ENCODE measurements around the gene GLG1. TPM values are rescaled to one million over a fixed set of nuclear protein-coding genes. Genes with fewer than 3 reads are reported as not detected.
A peak's percentile ranks its signal among the peaks of the same experiment; 100 is the strongest.

Gene GLG1
- total RNA-seq, 1 donor, result 119 TPM

GRCh38 chr16:74625500-74626350 lies 18.8 kb upstream of the GLG1 start:
- TF ChIP-seq, protein P1, sequence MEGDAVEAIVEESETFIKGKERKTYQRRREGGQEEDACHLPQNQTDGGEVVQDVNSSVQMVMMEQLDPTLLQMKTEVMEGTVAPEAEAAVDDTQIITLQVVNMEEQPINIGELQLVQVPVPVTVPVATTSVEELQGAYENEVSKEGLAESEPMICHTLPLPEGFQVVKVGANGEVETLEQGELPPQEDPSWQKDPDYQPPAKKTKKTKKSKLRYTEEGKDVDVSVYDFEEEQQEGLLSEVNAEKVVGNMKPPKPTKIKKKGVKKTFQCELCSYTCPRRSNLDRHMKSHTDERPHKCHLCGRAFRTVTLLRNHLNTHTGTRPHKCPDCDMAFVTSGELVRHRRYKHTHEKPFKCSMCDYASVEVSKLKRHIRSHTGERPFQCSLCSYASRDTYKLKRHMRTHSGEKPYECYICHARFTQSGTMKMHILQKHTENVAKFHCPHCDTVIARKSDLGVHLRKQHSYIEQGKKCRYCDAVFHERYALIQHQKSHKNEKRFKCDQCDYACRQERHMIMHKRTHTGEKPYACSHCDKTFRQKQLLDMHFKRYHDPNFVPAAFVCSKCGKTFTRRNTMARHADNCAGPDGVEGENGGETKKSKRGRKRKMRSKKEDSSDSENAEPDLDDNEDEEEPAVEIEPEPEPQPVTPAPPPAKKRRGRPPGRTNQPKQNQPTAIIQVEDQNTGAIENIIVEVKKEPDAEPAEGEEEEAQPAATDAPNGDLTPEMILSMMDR (IDR thresholded peaks at IDR 0.05; ENCODE audit: insufficient read depth, low read length), result no peak

DNA sequence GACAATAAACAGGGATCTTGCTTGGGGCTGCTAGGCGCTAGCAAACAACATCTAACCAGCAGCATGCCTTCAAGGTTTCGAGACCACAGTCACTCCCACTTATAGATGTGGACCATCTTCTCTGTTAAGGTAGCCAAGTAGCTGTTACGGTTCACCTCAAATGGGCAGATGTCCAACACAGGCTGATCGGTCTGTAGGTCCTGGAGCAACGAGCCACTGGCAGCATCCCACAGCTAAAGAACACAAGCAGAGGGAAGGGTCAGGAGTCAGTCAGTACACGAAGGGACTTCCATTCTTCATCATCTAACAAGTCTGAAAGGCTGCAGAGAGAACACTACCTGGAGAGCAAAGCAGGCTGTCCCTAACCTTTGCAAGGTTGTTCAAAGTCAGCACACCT lies 16.9 kb upstream of the GLG1 start:
- TF ChIP-seq, protein P1 (IDR thresholded peaks at IDR 0.05; ENCODE audit: insufficient read depth, low read length), result no peak
- DNase-seq (ENCODE audit: low read depth), result no peak
- H3K4me3 ChIP-seq (ENCODE audit: low read depth, low read length), result no peak overlapping the region

More at GRCh38 chr16:74625500-74626350, 18.8 kb upstream of the GLG1 start:
- no peak overlapping the region for H3K4me3 ChIP-seq (ENCODE audit: low read depth, low read length)
- DNase-seq (ENCODE audit: low read depth), result no peak

DNA sequence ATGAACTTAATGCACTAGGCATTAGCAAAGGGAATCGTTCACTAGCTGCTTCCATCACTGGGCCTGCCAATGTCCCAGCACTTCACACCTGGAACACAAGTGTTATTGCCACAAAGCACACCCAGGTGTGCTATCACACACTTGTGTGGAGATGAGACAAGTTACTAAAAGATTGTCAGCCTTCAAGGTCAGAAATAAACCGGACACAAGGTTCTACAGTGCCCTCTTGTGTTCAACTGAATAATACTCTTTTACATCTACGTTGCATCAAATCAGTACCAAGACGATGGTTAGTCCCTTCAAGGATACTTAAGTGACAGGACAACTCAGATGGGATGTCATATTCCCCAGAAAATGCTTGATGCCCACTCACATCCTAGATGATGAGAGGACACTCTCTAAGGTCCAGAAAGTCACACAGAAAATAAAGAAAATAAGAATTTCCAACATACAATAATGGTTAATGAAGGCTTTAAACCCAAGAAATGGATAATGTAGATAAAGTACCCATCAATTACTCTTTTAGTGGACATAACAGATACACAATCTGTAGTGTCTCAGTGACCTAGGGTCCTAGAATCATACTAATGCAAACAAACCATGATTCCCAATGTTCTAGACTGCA lies 16.4 kb upstream of the GLG1 start:
- H3K4me3 ChIP-seq (ENCODE audit: low read depth, low read length), result no peak overlapping the region
- DNase-seq (ENCODE audit: low read depth), result peak; percentile 68
- TF ChIP-seq, protein P1 (IDR thresholded peaks at IDR 0.05; ENCODE audit: insufficient read depth, low read length), result peak; percentile 53

GRCh38 chr16:74622005-74622404 lies 15.1 kb upstream of the GLG1 start:
- no peak for DNase-seq (ENCODE audit: low read depth)
- TF ChIP-seq, protein P1 (IDR thresholded peaks at IDR 0.05; ENCODE audit: insufficient read depth, low read length), result no peak
- H3K4me3 ChIP-seq (ENCODE audit: low read depth, low read length), result no peak overlapping the region

- DNase-seq (ENCODE audit: low read depth), result no peak
- H3K4me3 ChIP-seq (ENCODE audit: low read depth, low read length), result no peak overlapping the region
- TF ChIP-seq, protein P1 (IDR thresholded peaks at IDR 0.05; ENCODE audit: insufficient read depth, low read length), result no peak
Observed at GRCh38 chr16:74617206-74617788, 10.4 kb upstream of the GLG1 start.

GRCh38 chr16:74611721-74612120 lies 4.8 kb upstream of the GLG1 start:
- no peak overlapping the region for H3K4me3 ChIP-seq (ENCODE audit: low read depth, low read length)
- DNase-seq (ENCODE audit: low read depth), result peak; percentile 25
- TF ChIP-seq, protein P1 (IDR thresholded peaks at IDR 0.05; ENCODE audit: insufficient read depth, low read length), result no peak
